Measurements from ENCODE around the gene WRAP53. TPM values are rescaled to one million over a fixed set of nuclear protein-coding genes. Genes with fewer than 3 reads are reported as not detected.

WRAP53 gene
- total and polyA plus RNA-seq, 2 of the 13 experiments (the other 11 are each of a cell fraction or from before 2014, with no cell fraction given) = 7.0 to 19.5 TPM

DNA sequence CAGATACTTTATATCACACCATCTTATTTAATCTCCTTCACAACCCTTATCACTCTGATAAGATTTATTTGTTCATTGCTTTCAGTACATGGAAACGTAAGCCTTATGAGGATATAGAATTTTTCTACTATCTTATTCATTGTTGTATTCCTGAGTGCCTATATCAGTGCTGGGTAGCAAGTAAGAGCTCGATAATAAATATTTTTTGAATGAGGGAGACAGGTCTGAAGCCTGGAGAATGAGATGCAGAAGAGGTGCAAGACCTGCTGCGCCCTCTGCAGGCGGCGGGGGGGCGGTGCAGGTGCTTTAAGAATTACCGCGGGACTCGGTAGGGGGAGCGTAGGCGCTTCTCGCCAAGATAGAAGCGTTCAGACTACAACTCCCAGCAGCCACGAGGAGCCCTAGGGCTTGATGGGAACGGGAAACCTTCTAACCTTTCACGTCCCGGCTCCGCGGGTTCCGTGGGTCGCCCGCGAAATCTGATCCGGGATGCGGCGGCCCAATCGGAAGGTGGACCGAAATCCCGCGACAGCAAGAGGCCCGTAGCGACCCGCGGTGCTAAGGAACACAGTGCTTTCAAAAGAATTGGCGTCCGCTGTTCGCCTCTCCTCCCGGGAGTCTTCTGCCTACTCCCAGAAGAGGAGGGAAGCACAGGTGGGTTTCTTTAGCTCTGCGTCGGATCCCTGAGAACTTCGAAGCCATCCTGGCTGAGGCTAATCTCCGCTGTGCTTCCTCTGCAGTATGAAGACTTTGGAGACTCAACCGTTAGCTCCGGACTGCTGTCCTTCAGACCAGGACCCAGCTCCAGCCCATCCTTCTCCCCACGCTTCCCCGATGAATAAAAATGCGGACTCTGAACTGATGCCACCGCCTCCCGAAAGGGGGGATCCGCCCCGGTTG, at the start of gene WRAP53 (continued):
- TF ChIP-seq, protein P1, sequence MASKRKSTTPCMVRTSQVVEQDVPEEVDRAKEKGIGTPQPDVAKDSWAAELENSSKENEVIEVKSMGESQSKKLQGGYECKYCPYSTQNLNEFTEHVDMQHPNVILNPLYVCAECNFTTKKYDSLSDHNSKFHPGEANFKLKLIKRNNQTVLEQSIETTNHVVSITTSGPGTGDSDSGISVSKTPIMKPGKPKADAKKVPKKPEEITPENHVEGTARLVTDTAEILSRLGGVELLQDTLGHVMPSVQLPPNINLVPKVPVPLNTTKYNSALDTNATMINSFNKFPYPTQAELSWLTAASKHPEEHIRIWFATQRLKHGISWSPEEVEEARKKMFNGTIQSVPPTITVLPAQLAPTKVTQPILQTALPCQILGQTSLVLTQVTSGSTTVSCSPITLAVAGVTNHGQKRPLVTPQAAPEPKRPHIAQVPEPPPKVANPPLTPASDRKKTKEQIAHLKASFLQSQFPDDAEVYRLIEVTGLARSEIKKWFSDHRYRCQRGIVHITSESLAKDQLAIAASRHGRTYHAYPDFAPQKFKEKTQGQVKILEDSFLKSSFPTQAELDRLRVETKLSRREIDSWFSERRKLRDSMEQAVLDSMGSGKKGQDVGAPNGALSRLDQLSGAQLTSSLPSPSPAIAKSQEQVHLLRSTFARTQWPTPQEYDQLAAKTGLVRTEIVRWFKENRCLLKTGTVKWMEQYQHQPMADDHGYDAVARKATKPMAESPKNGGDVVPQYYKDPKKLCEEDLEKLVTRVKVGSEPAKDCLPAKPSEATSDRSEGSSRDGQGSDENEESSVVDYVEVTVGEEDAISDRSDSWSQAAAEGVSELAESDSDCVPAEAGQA (IDR thresholded peaks at IDR 0.05; ENCODE audit: low read depth) = peak; percentile 72; the same call in 1 of the 2 replicates
- TF ChIP-seq, protein P1 (CRISPR knock-in tag; IDR thresholded peaks at IDR 0.05; ENCODE audit: borderline replicate concordance) = no peak
- TF ChIP-seq EHMT2 (IDR thresholded peaks at IDR 0.05; ENCODE audit: borderline replicate concordance, low read depth, low read length) (no peak), RXRB (CRISPR knock-in tag; IDR thresholded peaks at IDR 0.05; ENCODE audit: borderline replicate concordance) (peak; percentile 51; the same call in 1 of the 2 replicates), ZNF263 (CRISPR knock-in tag; IDR thresholded peaks at IDR 0.05) (no peak), TCF12 (IDR thresholded peaks at IDR 0.05) (no peak), TCF12 (CRISPR knock-in tag; IDR thresholded peaks at IDR 0.05) (no peak), ZNF337 (CRISPR knock-in tag; IDR thresholded peaks at IDR 0.05; ENCODE audit: borderline replicate concordance, low read depth) (0 out of 2 replicates have a peak, but pooled peaks have one; percentile 30), SSRP1 (CRISPR knock-in tag; IDR thresholded peaks at IDR 0.05) (no peak), RELA (CRISPR knock-in tag; IDR thresholded peaks at IDR 0.05) (peak; percentile 78; the same call in 1 of the 2 replicates), RFX1 (IDR thresholded peaks at IDR 0.05) (peak; percentile 64; the same call in 1 of the 2 replicates), ZFP82 (CRISPR knock-in tag; IDR thresholded peaks at IDR 0.05; ENCODE audit: borderline replicate concordance) (no peak)
- TF ChIP-seq, protein P2, sequence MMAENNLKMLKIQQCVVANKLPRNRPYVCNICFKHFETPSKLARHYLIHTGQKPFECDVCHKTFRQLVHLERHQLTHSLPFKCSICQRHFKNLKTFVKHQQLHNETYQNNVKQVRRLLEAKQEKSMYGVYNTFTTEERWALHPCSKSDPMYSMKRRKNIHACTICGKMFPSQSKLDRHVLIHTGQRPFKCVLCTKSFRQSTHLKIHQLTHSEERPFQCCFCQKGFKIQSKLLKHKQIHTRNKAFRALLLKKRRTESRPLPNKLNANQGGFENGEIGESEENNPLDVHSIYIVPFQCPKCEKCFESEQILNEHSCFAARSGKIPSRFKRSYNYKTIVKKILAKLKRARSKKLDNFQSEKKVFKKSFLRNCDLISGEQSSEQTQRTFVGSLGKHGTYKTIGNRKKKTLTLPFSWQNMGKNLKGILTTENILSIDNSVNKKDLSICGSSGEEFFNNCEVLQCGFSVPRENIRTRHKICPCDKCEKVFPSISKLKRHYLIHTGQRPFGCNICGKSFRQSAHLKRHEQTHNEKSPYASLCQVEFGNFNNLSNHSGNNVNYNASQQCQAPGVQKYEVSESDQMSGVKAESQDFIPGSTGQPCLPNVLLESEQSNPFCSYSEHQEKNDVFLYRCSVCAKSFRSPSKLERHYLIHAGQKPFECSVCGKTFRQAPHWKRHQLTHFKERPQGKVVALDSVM (CRISPR knock-in tag; IDR thresholded peaks at IDR 0.05) = peak; percentile 11; the same call in 1 of the 2 replicates
- TF ChIP-seq, protein P3, sequence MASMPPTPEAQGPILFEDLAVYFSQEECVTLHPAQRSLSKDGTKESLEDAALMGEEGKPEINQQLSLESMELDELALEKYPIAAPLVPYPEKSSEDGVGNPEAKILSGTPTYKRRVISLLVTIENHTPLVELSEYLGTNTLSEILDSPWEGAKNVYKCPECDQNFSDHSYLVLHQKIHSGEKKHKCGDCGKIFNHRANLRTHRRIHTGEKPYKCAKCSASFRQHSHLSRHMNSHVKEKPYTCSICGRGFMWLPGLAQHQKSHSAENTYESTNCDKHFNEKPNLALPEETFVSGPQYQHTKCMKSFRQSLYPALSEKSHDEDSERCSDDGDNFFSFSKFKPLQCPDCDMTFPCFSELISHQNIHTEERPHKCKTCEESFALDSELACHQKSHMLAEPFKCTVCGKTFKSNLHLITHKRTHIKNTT (CRISPR knock-in tag; IDR thresholded peaks at IDR 0.05) = no peak
- TF ChIP-seq, protein P4, sequence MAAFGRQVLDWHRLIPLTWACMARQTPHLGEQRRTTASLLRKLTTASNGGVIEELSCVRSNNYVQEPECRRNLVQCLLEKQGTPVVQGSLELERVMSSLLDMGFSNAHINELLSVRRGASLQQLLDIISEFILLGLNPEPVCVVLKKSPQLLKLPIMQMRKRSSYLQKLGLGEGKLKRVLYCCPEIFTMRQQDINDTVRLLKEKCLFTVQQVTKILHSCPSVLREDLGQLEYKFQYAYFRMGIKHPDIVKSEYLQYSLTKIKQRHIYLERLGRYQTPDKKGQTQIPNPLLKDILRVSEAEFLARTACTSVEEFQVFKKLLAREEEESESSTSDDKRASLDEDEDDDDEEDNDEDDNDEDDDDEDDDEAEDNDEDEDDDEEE (CRISPR knock-in tag; IDR thresholded peaks at IDR 0.05) = no peak
- TF ChIP-seq, protein P5, sequence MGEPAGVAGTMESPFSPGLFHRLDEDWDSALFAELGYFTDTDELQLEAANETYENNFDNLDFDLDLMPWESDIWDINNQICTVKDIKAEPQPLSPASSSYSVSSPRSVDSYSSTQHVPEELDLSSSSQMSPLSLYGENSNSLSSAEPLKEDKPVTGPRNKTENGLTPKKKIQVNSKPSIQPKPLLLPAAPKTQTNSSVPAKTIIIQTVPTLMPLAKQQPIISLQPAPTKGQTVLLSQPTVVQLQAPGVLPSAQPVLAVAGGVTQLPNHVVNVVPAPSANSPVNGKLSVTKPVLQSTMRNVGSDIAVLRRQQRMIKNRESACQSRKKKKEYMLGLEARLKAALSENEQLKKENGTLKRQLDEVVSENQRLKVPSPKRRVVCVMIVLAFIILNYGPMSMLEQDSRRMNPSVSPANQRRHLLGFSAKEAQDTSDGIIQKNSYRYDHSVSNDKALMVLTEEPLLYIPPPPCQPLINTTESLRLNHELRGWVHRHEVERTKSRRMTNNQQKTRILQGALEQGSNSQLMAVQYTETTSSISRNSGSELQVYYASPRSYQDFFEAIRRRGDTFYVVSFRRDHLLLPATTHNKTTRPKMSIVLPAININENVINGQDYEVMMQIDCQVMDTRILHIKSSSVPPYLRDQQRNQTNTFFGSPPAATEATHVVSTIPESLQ (CRISPR knock-in tag; conservative IDR thresholded peaks at IDR 0.05) = no peak
